Measurements from ENCODE around the gene MEG3.

The MEG3 gene

DNA sequence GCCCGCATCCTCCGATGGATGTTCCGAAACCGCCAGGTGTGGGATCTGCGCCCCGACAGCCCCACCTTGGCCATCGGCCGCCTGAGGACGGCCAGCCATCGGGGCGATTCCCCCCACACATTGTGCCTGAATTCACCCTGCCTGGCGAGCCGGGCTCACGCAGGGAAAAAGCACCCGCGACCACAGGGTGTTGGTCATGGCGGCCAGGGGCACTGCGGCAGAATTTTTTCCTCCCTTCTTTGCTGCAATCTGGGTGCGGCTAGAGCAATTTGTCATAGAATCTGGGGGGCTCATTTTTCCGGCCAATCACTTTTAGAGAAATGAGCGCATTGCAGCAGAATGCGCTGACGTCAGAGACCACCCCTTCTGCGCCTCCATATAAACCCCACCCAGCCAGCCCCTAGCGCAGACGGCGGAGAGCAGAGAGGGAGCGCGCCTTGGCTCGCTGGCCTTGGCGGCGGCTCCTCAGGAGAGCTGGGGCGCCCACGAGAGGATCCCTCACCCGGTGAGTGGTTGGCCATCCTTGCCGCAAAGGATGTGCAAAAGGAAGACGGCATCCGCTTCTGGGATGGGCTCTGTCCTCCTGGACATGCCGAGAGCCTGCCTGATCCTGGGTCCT, at the start of gene MEG3:
MEG3 (plus strand) TSS at position 406 of the 619 bp plus-strand sequence.
- DNase-seq: no peak

DNA sequence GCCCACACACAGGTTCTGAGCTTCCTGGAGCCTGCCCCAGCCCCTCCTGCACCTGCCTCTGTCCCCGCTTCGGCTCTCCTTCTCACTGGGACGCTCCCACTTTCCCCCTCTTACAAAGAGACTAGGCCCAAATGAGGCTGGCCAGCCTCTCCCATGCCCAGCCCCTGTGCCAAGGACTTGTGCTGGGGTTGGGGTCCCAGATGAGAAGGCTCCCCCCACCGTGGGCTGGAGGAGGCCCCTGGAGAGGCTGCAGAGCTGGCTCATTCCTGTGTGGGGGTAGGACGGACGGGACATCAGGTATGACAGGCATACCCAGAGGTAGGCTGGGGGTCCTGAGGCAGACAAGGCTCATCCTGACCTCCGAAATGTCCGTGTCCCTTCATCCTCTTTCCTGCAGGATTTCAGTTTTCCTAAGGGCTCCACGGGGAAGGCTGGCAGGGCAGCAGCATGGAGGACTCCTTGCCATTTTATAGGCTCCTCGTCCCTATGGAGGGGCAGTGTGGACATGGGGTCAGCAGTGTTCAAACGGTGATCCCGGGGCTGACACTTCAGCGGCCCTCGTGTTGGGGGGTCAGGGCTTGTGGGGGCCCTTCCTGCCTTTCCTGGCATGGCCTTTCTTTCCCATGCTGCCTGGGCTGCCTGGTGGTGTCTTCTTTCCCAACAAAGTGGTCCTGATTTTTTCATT, 49.1 kb upstream of the MEG3 start:
- DNase-seq: no peak

DNA sequence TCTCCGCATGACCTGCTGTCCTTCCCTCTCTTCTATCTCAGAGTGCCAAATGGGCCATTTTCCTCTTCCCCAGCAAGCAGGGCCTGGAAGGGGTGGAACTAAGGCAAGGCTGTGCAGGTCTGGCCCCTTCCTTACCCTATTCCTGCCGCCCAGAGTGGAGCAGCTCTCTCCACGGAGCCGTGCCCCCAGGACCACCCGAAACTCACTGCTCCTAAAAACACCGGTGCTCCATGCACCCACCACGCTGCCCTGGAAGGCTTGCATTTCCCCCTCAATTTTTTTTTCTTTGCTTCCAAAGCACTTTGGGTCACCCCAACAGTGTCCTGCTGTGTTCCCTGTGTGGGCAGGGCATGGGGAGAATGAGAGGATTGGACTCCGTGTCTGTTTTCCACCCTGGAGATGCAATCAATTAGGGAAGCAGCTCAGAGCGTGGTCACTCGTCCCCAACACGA, 48.5 kb upstream of the MEG3 start:
- no peak for DNase-seq

DNA sequence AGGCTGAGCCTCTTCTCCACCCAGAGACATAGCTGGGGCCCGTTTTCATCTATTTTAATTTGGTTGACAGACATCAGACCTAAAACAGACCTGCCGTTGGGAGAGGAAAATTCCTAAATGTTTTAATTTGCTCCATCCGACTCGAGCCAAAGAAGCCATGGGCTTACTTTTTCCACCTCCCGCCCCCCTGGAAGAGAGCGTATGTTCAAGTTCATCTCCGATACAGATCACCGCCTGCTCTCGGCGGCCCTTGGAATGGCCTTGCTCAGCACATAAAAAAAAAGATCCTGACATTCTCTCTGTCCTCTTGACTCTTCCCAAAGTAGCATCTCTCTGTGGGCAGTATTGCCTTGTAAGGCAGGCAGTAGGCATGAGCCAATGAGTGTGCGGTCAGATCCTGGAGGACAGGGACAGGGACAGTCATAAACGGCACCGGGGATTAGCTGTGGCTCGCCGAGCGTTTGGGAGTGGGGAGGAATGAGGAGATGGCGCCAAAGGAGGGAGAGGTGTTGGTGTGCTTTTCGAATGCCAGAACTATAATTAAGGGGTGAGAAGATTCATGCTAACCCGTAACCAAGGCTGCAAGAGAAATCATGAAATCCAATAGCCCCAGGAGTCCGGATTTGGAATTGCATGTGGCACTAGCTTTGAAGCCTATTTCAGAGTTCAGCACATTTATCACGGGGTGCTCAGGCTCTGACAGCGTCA, 47.9 kb upstream of the MEG3 start:
- no peak for DNase-seq

DNA sequence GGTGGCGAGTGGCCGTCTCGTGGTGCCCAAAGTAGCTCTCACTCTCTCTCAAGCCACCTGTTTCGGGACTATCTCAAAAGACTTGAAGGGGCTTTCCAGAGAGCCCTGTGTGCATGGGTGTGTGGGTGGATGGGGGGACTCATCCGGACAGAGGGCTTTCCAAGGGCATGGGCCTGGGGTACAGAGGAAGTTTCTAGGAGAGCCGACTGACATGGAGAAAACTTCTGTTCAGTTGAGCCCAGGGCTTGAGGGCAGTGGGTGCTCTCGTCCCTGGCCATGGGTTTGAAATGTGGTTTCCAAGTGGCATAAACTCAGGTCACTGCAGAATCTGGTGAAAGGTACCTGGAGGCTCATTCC, 47.4 kb upstream of the MEG3 start:
- DNase-seq: no peak

DNA sequence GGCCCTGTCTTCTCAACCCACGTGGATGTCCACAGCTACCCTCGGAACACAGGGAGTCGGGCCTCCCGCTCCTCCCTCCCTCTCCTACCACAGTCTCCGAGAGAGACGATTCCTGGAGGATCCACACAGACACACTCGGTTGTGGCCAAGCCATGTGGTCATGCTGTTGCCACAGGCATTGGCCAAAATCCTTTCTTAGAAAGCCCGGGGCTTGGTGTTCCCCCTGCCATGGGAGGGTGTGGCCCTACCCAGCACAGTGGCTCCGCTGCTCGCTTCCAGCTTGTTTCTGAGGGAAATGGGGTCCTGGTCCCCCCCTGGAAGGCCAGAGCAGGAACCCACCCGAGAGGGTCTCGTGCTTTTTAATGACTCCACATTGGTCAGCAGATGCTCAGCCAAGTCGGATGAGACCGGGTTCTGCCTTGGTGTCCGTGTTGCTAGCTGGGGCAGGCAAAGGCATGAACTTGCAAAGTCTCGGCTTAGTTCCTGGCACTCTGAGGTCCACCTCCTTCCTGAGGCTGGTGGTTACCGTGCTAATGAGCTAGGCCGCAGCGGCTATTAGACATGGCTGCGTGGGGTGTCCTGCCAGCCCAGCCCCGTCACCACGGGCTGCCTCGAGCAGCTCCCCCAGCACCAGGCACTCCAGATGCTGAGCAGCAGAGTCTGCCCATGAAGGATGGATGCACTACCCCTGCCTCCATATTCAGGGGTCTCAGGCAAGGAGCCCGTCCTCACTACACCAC, 46.8 kb upstream of the MEG3 start:
- DNase-seq: no peak

DNA sequence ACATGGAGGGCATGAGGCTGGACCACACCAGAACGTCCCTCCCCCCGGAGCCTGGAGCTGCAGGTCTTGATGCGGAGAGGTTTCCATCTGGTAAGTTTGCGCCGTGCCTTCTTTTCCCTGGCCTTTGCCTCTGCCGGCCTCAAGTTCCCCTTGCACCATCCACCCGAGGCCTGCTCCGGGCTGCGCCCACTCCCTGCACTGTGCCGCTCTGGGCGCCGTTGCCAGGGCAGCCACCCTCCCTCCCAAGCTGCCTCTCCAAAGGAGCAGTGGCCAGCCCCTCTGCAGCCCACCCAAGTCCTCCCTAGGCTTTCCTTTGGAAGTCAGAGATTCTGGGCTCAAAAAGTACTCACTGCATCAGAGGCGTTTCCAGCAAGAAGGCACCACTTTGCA, 46.2 kb upstream of the MEG3 start:
- DNase-seq: no peak

DNA sequence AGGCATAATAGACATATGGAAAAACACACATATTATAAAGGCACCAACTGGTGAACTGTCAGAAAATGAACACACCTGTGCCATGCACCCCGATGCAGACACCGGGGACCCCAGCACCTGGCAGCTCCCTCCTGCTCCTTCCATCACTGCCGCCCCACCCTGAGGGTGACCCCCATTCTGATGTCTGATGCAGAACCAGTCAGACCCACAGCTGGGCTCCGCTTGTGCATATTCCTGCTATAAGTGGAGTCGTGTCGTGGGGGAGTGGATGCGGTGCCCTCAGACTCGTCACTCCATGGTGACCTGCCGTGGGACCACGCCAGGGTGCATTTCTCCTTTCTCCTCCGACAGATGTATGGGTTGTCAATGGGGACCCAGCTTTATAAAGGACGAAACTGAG, 45.7 kb upstream of the MEG3 start:
- no peak for DNase-seq

DNA sequence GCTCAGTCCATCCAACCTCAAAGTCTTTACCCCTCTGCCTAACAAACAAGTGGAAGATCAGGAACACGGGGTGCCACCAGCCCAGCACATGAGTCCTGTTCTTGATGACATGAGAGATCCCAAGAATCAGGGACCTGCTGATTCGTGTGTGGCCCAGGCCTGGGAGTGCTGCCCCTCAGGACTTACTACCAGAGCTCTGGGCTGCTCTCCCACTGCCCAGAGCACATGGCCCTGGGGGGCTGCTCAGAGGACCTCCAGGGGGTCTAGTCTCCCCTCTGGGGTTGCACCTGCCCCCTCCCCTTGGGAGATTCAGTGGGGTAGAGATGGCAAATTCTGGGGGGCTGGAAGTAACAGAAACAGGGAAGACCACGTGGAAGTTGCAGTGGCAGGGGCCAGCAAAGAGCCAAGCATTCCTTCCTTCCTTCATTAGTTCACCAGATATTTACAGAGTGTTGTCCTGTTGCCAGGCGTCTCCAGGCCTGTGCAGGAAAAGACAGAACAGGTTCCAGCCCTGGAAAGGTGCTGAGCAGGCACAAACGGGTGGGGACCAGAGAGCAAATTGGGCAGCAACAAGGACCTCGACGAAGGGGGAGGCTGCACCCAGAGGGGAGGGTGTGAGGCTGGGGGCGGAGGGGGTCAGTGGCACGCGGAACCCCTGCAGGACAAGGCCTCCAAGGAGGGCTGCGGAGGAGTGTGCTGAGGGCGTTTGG, 45.1 kb upstream of the MEG3 start:
- no peak for DNase-seq

DNA sequence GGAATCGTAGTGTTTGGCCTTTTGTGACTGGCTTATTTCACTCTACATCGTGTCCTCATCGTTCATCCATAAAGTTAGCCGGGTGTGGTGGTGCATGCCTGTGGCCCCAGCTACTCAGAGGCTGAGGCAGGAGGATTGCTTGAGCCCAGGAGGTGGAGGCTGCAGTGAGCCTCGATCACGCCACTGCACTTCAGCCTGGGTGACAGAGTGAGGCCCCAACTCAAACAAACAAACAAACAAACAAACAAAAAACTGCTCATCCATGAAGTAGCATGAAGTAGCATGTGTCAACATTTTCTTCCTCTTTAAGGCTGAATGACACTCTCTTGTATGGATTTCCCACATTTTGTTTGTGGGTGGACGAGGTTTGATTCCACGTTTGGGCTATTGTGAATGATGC, 44.0 kb upstream of the MEG3 start:
- no peak for DNase-seq

DNA sequence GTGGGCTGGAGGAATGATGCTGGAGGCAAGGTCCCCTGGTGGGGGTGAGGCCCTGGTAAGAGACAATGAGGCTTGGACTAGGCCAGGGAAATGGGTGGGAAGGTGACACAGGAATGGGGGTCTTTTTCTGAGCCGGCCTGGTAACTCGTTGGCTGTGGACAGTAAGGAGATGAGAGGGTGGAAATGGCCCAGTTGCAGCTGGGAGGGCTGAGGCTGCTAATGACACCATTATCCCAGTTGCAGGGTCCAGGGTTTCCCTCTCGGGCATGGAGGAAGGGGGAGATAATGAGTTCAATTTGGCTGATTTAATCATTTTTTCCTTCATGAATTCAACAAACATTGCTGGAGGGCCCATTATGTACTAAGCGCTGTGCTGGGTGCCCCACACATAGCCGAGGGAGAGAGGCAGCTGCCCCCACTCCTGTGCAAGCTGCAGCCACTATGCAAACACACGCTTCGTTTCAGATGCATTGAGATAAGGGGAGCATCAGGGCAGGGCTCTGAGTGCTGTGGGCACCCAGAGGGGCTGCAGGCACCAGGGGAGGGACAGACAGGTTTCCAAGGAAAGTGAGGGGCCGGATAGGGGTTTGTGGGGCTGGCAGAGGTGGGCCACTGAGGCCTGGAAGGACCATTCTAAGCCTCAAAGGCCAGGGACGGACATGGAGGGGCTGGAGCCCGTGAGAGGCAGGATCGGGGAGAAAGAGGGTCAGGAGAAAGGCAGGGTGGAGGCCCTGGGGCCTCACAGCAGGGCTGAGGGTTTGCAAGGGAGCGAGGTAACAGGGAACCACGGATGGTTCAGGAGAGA, 43.2 kb upstream of the MEG3 start:
- DNase-seq: peak; percentile 83

DNA sequence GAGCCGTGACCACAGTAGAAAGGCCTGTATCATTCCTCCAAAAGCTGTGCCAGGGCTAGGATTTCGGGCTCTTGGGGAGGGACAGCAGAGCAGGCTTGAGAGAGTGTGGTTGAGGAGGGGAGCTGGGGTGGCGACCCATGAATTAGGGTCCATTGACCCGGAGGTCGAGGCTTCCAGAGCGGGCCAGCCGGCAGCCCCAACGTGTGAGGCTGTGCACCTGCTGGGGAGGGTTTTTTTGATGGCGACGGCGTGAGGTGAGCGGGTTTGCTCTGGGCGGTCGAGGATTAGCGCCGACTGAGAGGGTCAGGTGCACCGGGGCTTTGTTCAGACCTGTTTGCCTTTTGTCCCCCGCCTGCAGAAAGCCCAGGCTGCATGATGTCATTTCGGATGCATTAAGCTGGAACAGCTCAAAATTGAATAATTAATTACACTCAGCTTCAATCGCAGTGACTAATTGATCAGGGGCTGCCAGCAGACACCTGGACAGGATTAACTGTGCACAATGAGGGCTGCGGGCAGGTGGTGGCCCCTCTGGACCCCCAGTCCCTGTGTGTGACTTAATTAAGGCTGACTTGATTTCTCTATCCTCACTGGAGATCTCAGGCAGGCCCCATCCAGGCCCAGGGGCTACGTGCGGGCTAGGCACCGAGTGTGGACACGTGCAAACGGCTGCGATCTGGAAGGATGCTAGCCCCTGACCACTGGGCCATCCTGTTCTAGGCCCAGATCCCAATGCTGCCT, 42.1 kb upstream of the MEG3 start:
- peak; percentile 97 for DNase-seq

DNA sequence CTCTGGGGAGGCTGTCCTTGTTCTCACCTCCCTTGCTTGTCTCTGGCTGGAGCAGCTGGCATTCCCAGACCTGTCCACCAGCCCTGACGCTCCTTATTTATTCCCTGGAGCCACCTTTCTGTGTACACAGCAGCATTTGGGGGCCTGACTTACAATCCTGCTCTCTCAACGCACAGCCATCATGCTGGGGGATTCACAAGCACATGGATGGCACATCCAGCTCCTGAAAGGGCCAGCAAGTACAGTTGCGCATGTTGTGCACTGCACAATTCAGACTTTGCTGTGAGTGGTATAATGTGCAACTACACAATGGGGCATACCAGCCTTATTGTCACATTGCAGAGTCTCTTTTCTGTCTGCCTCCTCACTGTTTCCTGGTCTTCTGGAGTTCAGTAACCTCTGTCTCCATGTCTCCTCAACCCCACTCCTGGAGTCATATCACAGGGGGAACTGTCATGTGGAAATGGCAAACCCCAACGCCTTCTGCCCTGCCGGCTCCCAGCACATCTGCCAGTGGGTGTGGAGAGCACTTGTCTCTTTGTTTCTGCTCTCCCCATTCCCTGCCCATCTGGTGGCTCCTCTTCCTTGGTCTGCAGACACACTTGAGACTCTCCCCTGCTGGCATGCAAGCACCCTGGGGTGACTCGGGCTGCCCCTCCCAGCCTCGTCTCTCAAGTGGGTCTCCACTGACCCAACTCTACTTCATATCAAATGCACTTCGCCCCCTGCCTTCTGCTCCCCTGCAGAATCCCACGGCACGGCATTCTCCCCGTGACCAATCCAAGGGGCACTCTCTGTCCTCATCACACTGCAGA, 41.2 kb upstream of the MEG3 start:
- peak; percentile 75 for DNase-seq

DNA sequence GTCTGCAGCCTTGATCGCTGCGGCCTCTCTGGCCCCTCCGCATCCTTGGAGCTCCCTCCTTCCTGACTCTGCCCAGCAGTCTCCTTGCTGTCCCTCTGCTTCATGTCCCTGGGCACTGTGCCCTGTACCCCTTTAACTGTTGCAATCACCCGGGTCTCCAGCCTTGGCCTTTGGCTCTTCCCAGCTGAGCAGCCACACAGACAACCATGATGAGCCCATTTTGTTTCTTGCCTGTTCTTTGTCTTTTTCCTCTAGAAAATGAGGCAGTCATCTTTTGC, 40.6 kb upstream of the MEG3 start:
- no peak for DNase-seq

DNA sequence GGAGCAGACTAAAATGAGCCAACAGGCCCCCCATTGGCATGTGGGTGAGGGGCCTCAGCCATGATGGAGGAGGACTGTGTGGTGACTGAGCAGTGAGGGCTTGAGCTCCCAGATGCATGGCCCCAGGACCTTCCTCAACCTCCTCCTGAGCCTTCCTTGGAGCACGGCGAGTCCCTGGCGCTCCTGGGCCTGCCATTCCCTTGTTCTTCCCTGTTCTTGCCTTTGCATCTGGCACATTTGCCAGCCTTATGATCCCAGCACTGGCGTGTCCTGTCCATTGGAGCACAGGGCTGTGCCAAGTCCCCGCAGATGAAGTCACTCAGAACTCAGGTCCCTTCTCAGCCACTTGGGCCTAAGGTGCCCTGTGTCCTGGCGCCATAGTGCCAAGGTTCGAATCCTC, 40.3 kb upstream of the MEG3 start:
- no peak for DNase-seq

DNA sequence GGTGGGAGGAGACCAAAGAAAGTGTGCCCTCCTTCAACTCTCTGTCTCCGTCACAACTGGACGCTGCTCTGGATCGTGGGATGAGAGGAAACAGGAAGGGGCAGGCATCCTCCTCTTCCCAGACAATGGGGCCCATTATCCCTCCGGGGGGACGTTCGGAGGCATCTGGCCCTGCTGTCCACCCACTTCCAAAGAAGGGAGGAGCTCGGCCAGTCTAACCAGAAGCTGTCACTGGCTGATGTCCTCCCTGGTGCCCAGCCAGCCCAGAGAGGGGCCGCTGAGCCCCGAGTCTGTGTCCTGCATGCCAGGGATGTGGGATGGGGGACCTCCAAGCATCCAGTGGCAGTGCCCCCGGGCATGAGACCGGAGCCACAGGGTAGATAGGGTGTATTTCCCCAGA, 39.8 kb upstream of the MEG3 start:
- no peak for DNase-seq

DNA sequence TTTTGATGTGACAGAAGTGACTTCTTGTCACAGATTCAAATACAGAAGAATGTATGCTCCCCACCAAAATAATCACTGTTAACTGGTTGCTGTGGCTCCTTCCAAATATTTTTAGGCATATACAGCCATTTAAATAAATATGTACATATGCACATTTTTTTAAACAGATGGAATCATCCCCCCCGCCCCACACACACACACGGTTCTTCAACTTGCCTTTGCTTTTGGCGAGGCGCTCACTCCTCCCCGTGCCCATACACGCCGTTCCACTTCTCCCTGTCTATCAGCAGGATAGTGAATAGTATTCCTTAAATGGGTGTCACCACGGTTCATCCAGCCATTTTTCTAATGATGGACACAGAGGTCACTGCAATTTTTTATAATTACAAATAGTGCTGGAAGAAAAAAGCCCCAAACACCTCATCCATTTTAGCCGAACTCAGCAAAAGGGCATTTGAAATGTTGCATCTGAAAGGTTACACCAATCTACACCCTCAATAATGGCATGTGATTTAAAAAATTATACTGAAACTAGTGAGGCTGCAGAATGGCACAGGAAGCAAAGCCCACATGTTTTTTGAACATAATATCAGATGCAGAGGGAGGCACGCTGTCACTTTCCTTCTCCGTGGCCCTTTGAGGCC, 39.2 kb upstream of the MEG3 start:
- no peak for DNase-seq

DNA sequence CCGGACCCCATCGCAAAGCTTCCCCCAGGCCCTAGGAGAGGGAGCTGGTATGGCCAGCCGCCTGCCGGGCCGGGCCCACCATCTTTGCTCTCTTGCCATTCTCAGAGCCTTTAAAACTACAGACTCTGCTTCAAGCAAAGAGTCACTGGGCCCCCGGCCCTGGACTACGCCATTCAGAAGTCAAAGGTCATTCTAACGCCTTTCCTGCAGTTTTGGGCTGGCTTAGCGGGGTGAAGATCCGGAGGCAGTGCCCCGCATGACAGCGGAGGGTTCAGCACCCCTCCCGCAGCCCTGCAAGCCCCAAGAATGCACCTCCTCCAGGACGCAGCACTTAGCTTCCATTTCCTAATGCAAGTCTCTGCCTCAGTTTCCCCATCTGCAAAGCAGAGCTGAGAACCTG, 38.3 kb upstream of the MEG3 start:
- DNase-seq: no peak

DNA sequence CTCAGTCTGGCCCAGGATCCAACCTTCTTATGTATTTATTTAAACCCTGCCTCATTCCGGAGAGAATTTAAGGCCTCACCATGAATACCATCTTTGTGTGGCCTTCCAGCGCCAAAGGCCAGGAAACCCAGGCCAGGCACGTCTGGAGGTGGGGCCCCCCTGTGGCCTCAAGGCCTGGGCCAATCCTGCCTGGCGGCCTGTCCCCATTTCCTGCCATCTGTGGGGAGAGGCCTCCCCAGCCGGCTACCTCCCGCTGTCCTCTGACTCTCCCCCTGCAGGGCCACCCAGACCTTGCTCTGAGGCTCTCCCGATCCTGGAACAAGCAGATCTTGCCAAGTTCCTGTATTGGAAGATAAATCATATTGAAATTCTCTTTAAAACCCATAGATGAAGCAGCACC, 37.4 kb upstream of the MEG3 start:
- DNase-seq: no peak

DNA sequence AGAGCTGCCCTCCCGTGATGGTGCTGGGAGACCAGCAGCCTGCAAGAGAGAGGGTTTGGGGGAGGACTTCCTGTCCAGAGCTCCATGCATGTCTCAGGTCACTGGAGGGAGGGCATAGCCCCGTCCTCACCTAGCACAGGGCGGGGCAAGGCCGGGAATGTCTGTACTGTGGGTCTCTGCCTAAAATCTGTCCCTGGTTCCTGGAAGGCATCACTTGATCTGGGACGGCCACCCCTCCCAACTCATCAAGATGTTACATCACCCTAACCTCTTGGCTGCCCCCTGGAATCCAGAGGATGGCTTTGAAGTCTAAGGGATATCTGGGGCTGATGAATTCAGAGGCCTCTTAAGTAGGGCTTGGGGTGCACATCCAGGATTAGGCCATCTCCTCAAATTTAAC, 37.0 kb upstream of the MEG3 start:
- DNase-seq: no peak
